Activated CD8-positive, alpha-beta memory T cell treated with anti-CD3 and anti-CD28 coated beads, Interleukin-2, amount 50 U/mL, for 1 hour (primary cell): ENCODE measurements around the gene CUX1.

ENCODE experiments used
- DNase-seq: peaks from one replicate; pipeline ENCODE4 v3.0.0-alpha.2; 2020; ENCODE audit errors: extremely low read depth

Gene CUX1

GRCh38 chr7:102098986-102099385 lies 281.6 kb downstream of the CUX1 start:
- DNase-seq, result no peak

DNA sequence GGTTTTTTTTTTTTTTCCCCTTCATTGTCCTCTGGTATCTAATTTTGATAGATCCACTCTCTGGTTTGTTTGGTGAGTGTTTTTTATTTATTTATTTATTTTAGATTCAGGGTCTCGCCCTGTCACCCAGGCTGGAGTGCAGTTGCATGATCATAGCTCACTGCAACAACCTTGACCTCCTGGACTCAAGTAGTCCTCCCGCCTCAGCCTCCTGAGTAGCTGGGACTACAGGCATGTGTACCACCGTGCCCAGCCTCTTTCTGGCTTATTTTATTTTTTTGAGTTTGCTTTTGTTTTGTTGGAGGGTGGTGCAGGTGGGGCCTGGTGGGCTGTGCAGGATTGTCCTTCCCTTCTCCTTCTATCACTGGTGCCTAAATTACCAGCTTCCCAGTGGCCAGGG lies 282.0 kb downstream of the CUX1 start:
- DNase-seq, result no peak

GRCh38 chr7:102101111-102101551 lies 283.7 kb downstream of the CUX1 start:
- DNase-seq, result no peak

- no peak for DNase-seq
Measured at GRCh38 chr7:102101926-102102325, 284.5 kb downstream of the CUX1 start.

DNA sequence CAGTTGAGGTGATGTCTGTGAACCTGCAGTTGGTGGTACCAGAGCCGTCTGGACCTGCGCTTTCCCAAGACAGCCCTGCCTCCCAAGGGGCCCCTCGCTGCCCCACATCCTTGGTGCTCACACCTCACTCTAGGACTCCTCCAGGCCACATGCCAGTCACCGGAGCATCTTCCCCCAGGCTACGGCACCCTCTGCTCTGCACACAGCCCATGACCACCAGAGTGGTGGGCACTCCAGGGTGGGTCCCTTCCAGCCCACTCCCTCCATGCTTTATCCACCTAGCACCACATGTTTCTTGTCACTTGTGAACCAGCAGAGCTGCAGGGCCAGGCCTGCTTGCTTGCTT lies 285.6 kb downstream of the CUX1 start:
- no peak for DNase-seq

DNA sequence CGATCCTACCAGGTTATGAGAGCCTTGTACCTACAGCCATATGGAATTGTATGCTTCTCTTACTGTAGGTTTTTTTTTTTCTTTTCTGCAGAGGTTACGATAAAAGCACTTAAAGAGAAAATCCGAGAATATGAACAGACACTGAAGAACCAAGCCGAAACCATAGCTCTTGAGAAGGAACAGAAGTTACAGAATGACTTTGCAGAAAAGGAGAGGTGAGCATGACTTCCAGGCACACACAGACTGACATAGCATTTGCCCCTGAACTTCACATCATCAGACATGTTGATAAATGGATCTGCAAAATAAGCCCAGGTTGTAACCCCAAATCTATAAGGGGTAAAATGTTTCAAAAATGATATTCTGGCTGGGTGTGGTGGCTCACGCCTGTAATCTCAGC lies 286.8 kb downstream of the CUX1 start:
- no peak for DNase-seq

DNA sequence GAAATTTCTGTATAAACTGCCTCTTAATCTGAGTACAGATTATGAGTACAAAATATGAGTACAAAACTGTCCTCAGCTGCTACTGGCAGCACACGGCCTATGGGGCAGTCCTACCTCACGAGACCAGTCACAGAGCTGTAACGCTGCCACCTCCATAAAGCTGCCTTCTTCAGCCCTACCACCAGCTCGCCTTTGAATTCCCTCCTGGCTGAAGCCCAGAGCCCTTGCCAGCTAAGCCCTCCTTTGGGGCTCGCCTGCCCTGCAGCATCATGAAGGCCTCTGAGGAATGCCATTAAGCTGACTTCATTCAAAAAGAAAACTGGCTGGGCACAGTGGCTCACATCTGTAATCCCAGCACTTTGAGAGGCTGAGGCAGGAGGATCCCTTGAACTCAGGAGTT lies 289.2 kb downstream of the CUX1 start:
- DNase-seq, result no peak

GRCh38 chr7:102107474-102108104 lies 290.2 kb downstream of the CUX1 start:
- no peak for DNase-seq

DNA sequence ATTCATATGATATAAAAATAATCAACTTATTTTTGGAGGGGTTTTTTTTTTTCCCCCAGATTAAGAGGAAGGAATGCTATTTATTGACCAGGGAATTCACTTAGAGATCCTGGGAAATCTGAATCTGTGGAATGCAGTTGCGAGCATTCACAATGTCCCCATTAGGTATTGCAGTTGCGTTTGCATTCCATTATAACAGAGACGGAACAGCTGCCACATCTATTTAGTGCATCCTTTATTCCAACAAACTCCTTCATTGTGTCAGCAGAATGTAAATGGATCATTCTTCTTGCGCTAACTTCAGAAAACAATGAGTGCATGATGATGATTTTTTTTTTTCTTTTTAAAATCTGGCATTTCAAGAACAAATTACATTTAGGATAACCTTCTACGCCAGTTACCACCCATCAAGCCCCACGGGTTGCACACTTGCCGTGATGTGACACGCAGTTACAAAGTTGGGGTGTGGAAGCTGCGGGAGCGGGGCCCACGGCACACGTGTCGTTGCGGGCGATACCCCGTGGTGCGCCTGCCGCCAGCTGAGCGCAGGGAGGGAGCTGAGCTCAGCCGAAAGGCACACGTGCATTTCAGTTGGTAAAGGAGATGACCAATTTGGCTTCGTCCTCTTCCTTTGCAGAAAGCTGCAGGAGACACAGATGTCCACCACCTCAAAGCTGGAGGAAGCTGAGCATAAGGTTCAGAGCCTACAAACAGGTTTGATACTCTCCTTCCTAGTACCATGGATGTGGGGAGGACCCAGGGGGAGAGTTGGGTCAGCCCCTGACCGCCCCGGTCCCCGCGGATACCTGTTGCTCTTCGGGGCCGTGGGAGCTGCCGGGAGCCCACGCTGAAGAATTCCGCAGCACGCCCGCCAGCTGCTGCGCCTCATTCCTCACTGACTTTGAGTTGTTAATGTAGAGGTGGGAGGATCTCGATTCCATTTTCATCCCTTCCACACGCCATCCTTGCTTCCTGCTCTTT lies 293.9 kb downstream of the CUX1 start:
- DNase-seq, result no peak

- no peak for DNase-seq
Measured at GRCh38 chr7:102115181-102115580, 297.8 kb downstream of the CUX1 start.

DNA sequence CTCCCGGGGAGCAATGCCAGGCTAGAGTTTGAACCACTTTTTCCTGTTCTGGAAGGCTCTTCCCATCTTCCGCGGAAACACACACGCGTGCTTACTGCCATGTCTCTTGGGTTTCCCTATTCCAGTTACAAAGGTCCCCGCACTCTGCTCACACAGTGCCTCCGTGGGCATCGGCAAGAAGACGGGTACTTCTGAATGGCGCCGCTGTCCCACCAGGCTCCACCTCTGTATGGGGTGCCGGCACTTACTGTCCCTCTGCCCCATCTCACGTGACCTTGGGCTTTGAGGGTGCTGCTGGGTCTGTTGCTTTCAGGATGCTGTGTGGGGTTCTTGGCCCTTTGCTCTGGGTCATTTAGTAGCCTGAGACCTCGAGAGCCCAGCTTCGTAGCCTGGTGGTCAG lies 298.5 kb downstream of the CUX1 start:
- DNase-seq, result no peak

DNA sequence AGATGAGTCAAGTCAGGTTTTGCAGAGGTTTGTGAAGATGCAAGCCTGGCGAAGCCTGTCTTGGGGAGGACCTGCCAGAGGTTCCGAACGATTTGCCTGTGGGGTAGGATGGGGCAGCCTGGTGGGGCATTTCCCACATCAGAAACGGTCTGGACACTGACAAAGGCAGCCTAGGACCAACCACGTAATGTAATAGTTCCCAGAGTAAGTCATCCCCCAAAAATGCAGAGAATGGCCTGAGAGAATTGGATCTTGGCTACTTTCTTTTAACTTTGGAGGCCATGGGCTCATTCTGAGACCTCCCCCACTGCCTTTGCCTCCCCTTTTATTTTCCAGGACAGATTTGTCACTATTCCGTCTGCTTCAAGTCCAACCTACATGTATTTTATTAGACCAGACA lies 300.3 kb downstream of the CUX1 start:
- DNase-seq, result no peak

DNA sequence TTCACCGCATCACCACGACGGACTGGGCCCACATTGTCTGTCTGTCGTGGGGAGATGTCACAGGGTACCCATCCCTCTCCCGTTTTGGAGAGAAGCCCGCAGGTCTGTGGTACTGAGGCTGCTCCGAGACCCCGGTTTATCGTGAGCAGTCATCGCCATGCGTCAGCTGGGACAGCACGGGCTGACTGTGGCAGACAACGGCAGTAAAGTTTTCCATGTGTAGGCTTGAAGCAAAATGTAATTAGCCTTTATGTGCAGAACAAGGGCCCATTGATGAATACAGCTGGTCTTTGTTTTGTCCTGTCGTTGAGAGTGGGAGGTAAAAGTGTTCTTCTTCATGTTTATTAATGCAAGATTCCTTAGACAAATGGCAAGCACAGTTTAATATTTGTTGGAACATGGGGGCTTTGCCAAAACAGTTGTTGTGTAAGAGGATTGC lies 301.8 kb downstream of the CUX1 start:
- DNase-seq, result no peak

GRCh38 chr7:102119925-102120324 lies 302.5 kb downstream of the CUX1 start:
- no peak for DNase-seq

DNA sequence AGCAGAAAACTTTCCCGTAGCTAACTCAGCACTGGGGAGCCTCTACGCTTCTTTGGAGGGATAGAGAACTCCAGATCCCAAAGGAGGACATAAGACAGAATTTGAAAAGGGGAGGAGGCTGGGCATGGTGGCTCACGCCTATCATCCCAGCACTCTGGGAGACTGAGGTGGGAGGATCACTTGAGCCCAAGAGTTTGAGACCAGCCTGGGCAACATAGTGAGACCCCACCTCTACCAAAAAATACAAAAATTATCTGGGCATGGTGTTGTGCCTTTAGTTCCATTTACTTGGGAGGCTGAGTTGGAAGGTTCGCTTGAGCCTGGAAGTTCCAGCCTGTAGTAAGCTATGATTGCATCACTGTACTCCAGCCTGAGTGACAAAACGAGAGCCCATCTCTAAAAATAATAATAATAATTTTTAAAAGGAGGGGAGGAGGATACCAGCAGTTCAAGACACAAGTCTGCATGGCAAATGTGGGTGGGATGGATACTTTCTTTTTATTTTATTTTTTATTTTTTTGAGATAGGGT lies 303.3 kb downstream of the CUX1 start:
- DNase-seq, result no peak

DNA sequence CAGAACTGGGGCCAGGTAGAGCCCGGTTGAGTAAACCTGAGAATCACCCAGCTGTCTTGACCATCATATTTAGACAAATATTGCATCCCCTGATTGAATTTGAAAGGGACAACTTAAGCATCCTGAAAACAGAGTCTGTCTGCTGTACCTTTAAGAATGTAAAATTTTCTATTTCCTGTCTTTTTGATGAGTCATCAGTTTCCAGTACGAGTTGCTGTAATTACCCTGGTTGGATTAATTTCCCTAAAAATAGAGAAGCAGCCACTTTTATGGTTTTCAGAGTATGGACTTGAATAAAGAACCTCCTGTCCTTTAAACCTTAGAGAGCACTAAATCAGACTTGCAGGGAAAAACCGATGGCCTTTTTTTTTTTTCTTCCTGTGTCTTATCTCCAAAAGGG lies 304.6 kb downstream of the CUX1 start:
- DNase-seq, result no peak

- DNase-seq, result no peak
Measured at GRCh38 chr7:102125127-102125596, 307.7 kb downstream of the CUX1 start.

DNA sequence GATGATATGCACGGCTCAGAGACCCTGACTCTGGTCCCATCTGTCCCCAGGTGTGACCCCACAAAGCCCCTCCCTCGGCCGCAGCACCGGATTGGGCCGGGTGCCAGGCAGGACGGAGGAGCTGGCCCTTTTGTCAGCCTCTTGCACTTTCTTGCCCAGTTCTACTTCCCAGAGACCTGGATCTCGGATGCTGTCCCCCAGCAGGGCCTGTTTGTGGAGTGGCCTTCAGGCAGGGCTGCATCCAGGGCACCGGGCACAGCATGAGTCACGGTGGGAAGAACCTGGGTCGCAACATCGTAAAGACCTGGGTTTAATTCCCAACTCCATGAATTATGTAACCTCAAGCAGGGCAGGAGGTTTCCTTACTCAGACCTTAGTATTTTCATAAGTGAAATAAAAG lies 310.9 kb downstream of the CUX1 start:
- no peak for DNase-seq

DNA sequence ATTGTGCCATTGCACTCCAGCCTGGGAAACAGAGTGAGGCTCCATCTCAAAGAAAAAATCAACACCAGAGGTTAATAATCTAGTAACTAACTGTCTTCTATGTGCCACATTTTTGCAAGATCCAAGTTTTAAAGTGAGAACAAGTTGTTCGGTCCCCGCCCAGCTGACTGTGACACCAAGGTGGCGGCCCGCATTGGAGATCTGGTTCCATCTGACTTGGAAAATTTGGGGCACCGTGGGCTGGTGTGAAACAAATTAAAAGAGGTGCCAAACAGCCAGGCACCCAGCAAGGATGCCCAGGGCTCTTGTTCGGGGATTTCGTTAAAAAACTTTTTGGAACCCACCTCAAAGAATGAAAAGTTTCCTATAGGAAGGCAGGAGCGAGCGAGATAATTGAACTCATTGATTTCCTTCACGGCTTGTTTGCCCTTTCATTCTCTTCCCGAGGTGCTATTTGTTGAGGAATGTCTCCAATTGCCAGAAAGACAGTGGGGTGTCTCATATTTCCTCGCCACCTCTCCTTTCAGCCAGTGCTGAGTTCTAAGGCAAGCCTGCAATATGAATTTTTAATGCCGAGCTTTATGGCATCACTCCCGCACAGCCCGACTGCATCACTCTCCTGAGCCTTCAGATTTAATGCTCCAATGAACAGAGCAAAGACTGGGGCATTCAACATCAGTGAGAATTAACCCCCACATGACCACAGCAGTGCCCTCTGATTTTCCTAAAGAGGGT lies 312.4 kb downstream of the CUX1 start:
- no peak for DNase-seq

DNA sequence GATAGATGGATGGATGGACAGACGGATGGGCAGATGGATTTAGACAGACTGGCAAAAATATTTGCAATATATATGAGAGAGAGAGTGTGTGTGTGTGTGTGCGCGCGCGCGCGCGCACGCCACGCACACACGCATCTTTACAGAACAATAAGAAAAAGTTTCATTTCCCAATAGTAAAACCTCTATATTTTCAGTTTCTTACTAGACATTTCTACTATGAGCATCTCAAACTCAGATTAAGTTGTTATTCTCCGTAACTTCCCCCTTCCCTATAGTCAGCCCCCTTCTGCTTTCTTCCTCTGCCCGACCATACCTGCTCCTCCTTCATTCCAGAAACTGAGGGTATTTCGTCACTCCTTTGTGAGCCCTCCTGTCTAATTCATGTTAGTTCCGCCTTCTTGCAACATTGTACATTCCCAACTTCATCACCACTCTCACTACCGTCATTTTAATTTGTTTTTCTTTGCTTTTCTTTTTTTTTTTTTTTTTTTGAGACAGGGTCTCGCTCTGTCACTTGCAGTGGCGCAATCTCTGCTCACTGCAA lies 314.9 kb downstream of the CUX1 start:
- DNase-seq, result no peak

GRCh38 chr7:102138676-102139075 lies 321.2 kb downstream of the CUX1 start:
- DNase-seq, result no peak

DNA sequence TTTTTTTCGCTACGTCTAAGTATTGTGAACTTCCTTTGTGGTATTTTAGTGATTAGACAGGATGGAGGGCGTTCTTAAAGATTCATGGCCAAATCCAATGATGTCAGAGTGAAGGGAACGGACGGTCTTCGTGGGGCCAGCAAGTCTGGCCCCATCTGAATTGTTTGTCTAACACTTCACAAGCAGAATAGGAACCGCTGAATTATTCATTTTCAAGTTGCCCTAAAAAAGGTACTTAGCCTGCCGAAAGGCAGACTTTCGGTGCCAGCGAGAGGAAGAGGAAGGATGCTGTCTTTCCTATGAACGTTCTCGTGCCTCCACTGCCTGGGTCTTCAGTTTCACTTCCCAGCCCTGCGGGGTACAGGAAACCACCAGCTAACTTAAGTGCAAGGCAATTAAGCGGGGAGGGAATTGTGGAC lies 323.5 kb downstream of the CUX1 start:
- DNase-seq, result no peak
